Endothelial cell (in vitro differentiated cells): Measurements from ENCODE around the gene PFDN6. TPM values are rescaled to one million over a fixed set of nuclear protein-coding genes. Genes with fewer than 3 reads are reported as not detected.
"Not testable (repeated sequence)": the region's sequence is repeated elsewhere in the genome, so short reads cannot be mapped to it uniquely, and the experiment has no call there.

ENCODE experiments used
- DNase-seq: peaks from one replicate; pipeline ENCODE4 v3.0.0; 2021; ENCODE audit warnings: low spot score
- H3K27ac Mint-ChIP-seq: one replicate; pipeline ENCODE4 v1.8.0; 2021; ENCODE audit warnings: mixed read lengths, inconsistent platforms; ENCODE audit not compliant: unreplicated experiment
- H3K27me3 Mint-ChIP-seq: one replicate; pipeline ENCODE4 v1.8.0; 2021; ENCODE audit warnings: mild to moderate bottlenecking, moderate library complexity, mixed read lengths, inconsistent platforms; ENCODE audit not compliant: unreplicated experiment
- H3K36me3 Mint-ChIP-seq: one replicate; pipeline ENCODE4 v1.8.0; 2021; ENCODE audit warnings: mild to moderate bottlenecking, low read depth, mixed read lengths, inconsistent platforms; ENCODE audit not compliant: unreplicated experiment
- H3K4me1 Mint-ChIP-seq: one replicate; pipeline ENCODE4 v1.8.0; 2021; ENCODE audit warnings: mild to moderate bottlenecking, mixed read lengths, inconsistent platforms; ENCODE audit not compliant: unreplicated experiment
- H3K4me3 Mint-ChIP-seq: one replicate; pipeline ENCODE4 v1.8.0; 2021; ENCODE audit warnings: mild to moderate bottlenecking, mixed read lengths, inconsistent platforms; ENCODE audit not compliant: unreplicated experiment
- H3K9me3 Mint-ChIP-seq: one replicate; pipeline ENCODE4 v1.8.0; 2021; ENCODE audit warnings: mixed read lengths, inconsistent platforms; ENCODE audit not compliant: unreplicated experiment
- total RNA-seq: library from RNA; stranded (reverse); fragmentation: NEBNext Ultra II Directional; extraction: Animal tissue kit (Norgen Biotek cat#: 25700); gene quantifications from one replicate; pipeline ENCODE4 v1.2.1, GENCODE V29; 2021; ENCODE audit not compliant: unreplicated experiment
- TF ChIP-seq, protein P1 (sequence below): fragments of 200-600 bp; sonication (generic); IDR thresholded peaks from one replicate; pipeline ENCODE4 v1.5.0; 2021; ENCODE audit warnings: antibody characterized with exemption; ENCODE audit not compliant: unreplicated experiment

Gene PFDN6
- total RNA-seq, 1 donor from 2014 or later: 33.3 TPM

DNA sequence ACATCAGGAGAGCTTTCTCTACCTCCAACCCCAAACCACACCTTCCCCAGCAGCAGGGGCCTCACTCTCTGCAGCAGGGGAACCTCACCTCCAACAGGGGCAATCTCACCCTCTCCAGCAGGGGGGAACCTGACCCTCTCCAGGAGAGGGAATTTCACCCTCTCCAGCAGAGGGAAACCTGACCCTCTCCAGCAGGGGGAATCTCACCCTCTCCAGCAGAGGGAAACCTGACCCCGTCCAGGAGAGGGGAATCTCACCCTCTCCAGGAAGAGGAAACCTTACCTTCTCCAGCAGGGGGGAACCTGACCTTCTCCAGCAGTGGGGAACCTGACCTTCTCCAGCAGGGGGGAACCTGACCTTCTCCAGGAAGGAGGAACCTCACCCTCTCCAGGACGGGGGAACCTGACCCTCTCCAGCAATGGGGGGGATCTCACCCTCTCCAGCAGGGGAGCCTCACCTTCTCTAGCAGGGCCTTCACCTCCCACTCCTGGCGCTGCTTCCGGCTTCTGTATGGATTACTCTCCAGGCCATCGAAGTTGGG lies 9.4 kb upstream of the PFDN6 start:
- peaks cover 14% of the 10 kb centered on the region for H3K4me1 Mint-ChIP-seq
- peaks cover 13% of the 10 kb centered on the region for H3K36me3 Mint-ChIP-seq
- DNase-seq: peak; percentile 71
- H3K27me3 Mint-ChIP-seq: peaks cover 5% of the 10 kb centered on the region
- TF ChIP-seq, protein P1, sequence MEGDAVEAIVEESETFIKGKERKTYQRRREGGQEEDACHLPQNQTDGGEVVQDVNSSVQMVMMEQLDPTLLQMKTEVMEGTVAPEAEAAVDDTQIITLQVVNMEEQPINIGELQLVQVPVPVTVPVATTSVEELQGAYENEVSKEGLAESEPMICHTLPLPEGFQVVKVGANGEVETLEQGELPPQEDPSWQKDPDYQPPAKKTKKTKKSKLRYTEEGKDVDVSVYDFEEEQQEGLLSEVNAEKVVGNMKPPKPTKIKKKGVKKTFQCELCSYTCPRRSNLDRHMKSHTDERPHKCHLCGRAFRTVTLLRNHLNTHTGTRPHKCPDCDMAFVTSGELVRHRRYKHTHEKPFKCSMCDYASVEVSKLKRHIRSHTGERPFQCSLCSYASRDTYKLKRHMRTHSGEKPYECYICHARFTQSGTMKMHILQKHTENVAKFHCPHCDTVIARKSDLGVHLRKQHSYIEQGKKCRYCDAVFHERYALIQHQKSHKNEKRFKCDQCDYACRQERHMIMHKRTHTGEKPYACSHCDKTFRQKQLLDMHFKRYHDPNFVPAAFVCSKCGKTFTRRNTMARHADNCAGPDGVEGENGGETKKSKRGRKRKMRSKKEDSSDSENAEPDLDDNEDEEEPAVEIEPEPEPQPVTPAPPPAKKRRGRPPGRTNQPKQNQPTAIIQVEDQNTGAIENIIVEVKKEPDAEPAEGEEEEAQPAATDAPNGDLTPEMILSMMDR: peak; percentile 76
- no peaks in the 10 kb centered on the region for H3K9me3 Mint-ChIP-seq
- H3K4me3 Mint-ChIP-seq: no peak overlapping the region
- no peak overlapping the region for H3K27ac Mint-ChIP-seq

DNA sequence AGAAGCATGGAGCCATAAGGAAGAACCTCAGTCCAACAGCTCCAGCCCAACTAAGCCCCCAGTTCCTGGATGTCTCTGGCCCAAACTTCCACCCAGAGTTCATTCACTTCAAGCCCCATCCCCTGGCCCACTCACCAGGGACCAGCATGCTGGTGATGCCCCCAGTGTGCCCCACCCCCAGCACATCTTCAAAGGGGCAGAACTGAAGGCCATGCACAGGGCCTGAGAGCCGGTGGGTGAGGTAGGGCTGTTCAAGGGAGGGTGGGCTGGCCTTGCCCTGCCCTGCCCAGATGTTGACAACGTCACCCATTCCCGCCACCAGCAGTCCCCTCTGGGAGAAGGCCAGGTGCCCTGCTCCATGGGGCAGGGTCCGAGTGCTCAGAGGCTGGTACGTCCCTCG lies 8.9 kb upstream of the PFDN6 start:
- Mint-ChIP-seq H3K36me3 (peaks cover 13% of the 10 kb centered on the region), H3K9me3 (no peaks in the 10 kb centered on the region), H3K27ac (no peak overlapping the region), H3K4me1 (peaks cover 13% of the 10 kb centered on the region), H3K4me3 (no peak overlapping the region), H3K27me3 (peaks cover 5% of the 10 kb centered on the region)
- TF ChIP-seq, protein P1: no peak
- no peak for DNase-seq

DNA sequence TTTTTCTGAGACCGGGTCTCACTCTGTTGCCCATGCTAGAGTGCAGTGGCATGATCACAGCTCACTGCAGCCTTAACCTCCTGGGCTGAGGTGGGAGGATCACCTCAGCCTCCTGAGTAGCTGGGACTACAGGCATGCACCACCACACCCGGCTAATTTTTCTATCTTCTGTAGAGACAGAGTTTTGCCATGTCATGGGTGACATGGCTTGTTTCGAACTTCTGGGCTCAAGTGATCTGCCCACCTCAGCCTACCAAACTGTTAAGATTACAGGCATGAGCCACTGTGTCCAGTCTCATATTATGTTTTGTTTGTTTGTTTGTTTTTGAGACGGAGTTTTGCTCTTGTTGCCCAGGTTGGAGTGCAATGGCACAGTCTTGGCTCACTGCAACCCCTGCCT lies 4.2 kb upstream of the PFDN6 start:
- DNase-seq, H3K4me3 Mint-ChIP-seq, H3K27me3 Mint-ChIP-seq, H3K27ac Mint-ChIP-seq, H3K9me3 Mint-ChIP-seq: not testable (repeated sequence)
- Mint-ChIP-seq H3K4me1 (peaks cover 27% of the 10 kb centered on the region), H3K36me3 (peaks cover 17% of the 10 kb centered on the region)

DNA sequence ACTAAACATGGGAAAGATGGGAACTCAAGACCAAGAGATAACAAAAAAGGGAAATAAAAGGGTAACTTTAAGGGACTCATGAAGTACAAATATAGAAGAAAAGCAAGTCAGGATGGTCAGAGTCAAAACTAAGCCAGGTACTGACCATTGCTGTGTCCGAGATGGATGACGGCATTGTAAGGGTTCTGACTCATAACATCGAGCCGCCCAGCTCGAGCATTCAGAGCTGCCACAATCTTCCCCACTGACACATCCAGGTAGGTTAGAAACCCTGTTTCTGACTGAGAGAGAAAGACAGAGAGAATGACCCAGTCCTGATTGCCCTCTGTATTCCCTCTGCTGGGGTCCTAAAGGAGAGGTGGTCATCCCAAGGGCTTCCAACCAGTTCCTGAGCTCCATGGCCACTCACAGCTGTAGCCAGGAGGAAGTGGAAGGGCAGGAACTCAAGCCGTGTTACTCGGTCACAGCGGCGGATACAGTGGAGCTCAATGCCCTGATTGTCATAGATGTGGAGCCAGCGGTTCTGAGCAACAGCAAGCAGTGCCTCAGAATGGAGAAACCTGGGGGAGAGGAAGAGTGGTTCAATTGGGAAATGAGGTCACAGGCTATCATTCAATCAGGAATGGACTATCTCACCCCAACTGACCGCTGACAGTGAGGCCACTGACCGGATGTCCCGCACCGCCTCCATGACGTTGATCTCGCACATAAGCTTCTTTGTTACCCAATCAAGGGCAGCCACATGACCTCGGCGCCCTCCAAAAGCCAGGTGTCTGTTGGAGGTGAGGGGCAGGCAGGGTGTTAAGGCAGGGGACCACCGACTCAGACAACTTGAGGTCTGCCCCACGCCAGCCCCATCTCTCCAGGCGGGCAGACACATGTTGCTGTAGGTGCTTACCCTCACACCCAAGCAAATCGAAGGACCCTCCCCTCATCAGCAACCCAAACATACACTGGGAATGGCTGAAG lies 2.2 kb upstream of the PFDN6 start:
- Mint-ChIP-seq H3K4me3 (peak overlapping the region; percentile 95), H3K27ac (peak overlapping the region; percentile 44), H3K36me3 (peaks cover 23% of the 10 kb centered on the region), H3K9me3 (no peaks in the 10 kb centered on the region), H3K27me3 (peaks cover 4% of the 10 kb centered on the region), H3K4me1 (peaks cover 38% of the 10 kb centered on the region)
- TF ChIP-seq, protein P1: no peak
- DNase-seq: no peak

DNA sequence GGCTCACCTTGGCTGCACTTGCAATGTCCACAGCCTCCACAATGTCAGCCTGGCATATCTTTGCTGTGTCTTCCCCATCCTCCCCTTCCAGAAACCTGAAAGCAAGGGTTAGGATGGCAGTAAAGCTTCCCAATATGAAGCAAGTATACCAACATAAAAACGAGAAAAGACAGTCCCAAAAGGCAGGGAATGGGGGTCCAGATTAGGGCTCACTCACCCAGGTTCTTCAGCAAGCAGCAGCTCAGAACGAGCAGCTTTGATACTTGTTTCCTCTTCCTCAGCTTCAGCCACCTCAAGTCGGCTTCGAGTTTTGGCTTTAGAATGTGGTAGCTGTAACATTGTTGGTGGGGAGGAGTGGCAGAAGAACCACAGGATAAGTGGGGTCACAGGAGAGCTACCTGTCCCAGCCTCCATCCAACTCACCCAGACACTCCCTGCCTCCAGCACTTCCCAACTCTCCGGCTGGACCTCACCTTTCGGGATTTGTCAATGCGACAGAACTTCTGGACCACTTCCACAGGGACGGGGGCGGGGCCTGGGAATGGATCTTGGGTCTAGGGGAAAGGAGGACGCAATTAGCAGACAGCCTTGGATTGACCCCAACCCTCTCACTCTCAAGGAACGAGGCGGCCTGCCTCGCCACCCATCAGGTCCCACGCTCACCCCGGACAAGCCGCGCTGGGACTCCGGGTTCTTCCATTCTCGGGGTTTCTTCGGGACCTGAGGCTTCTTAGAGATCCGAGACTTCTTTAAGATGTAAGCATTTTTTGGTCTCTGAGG lies 1.1 kb upstream of the PFDN6 start:
- Mint-ChIP-seq H3K9me3 (no peaks in the 10 kb centered on the region), H3K27me3 (peaks cover 6% of the 10 kb centered on the region), H3K4me3 (peak overlapping the region; percentile 95), H3K36me3 (peaks cover 30% of the 10 kb centered on the region), H3K4me1 (peaks cover 38% of the 10 kb centered on the region), H3K27ac (peak overlapping the region; percentile 36)
- TF ChIP-seq, protein P1: no peak
- DNase-seq: no peak
